Fibroblast of villous mesenchyme (primary cell): Measurements from ENCODE around the gene SMIM5. TPM values are rescaled to one million over a fixed set of nuclear protein-coding genes. Genes with fewer than 3 reads are reported as not detected.
A peak's percentile ranks its signal among the peaks of the same experiment; 100 is the strongest.

Source experiments
- DNase-seq: peaks from one replicate; pipeline ENCODE4 v3.0.0-alpha.2; 2010; ENCODE audit warnings: low read depth
- H3K4me3 ChIP-seq: 2 replicates; pipeline ENCODE4 v1.5.1; 2011; ENCODE audit warnings: low read depth, mild to moderate bottlenecking, low read length
- total RNA-seq: library from RNA; depleted of rRNA; stranded (reverse); fragments of >200 nt; gene quantifications from 2 replicates; pipeline ENCODE4 v1.2.3, GENCODE V29; 2012
- TF ChIP-seq, protein P1 (sequence below): IDR thresholded peaks from 2 replicates; pipeline ENCODE4 v1.5.1; 2012; ENCODE audit warnings: low read depth, mild to moderate bottlenecking, low read length; ENCODE audit not compliant: insufficient read depth

Gene SMIM5
- total RNA-seq, 1 donor: under 0.01 TPM

GRCh38 chr17:75673487-75673886 lies 40.3 kb downstream of the SMIM5 start:
- no peak for DNase-seq
- TF ChIP-seq, protein P1, sequence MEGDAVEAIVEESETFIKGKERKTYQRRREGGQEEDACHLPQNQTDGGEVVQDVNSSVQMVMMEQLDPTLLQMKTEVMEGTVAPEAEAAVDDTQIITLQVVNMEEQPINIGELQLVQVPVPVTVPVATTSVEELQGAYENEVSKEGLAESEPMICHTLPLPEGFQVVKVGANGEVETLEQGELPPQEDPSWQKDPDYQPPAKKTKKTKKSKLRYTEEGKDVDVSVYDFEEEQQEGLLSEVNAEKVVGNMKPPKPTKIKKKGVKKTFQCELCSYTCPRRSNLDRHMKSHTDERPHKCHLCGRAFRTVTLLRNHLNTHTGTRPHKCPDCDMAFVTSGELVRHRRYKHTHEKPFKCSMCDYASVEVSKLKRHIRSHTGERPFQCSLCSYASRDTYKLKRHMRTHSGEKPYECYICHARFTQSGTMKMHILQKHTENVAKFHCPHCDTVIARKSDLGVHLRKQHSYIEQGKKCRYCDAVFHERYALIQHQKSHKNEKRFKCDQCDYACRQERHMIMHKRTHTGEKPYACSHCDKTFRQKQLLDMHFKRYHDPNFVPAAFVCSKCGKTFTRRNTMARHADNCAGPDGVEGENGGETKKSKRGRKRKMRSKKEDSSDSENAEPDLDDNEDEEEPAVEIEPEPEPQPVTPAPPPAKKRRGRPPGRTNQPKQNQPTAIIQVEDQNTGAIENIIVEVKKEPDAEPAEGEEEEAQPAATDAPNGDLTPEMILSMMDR: no peak
- no peak overlapping the region for H3K4me3 ChIP-seq

DNA sequence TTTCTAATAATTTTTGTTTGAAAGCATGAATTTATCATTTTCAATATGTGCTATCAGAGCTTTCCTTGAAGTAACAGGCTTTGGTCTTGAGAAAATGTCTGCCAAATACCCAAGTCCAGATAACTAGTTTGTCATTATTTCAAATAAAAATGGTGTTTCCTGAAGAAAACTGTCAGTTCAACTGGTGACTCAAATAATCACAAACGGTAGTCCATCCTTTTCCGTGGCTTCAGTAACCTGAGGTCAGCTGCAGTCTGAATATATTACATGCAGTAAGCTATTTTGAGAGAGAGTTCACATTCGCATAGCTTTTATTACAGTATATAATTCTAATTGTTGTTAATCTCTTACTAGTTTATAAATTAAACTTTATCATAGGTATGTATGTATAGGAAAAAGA lies 43.2 kb downstream of the SMIM5 start:
- TF ChIP-seq, protein P1: no peak
- no peak for DNase-seq
- H3K4me3 ChIP-seq: no peak overlapping the region

DNA sequence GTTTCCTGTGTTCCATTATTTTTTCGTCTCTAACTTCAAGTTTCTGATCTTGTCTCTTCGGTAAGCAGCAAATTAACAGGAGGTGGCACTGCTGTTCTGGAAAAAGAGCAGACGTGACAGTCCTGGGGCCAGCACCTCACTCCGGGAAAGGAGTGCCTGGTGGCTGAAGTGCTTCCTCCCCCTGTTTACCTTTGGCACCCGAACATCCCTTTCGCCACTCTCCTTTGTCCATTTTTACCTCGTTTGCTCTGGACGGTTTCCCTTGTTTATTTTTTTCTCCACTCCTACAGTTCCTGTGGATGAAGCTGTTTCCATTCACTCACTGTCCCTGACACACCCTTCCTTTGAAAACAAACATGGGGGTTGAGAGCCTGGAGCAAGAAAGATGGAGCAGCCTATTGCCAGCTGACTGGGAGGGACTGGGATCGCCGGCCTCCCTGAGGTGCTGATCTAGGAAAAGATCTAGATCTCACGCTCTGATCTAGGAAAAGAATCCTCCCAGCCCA lies 46.5 kb downstream of the SMIM5 start:
- TF ChIP-seq, protein P1: peak; percentile 11
- DNase-seq: peak; percentile 56
- H3K4me3 ChIP-seq: no peak overlapping the region

- TF ChIP-seq, protein P1: no peak
- DNase-seq: no peak
- H3K4me3 ChIP-seq: no peak overlapping the region
Observed at GRCh38 chr17:75680431-75680830, 47.2 kb downstream of the SMIM5 start.

DNA sequence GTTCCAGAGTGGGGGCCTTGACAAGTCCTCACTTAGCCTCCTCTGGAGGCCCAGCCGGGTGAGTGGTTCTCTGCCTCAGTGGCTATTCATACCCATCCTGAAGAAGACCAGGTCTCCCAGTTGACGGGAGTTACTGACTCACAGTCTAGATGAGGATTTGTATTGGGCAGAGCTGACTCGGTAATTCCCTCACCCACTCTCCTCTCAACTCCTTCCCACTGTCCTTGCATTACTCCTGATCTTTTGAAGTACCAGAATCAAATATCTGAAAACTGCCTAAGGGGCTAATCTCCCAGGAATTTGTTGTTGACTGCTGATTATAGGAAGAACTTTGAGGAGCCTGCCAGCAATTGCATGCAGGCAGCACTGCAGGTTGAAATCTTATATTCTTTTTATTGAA lies 48.1 kb downstream of the SMIM5 start:
- TF ChIP-seq, protein P1: no peak
- H3K4me3 ChIP-seq: no peak overlapping the region
- DNase-seq: peak; percentile 58

DNA sequence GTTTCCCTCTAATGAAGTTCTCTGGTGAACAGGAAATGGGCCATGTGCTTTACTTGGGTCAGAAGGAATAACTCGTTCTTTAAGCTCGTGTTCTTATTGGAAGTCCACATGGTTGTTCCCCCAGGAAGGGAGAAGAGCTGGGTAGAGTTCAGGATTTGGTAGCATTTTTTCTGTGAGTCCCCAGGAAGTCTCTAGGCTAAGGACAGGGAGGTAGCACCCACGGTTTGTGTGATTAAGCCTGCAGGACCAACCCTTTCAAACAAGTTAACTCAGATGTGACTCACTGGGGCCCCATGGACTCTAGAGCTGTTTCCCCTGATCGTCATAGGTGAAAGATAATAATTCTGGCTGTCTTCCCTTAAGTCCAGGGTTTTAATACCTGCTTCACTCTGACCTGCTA lies 50.3 kb downstream of the SMIM5 start:
- DNase-seq: peak; percentile 31
- TF ChIP-seq, protein P1: no peak
- no peak overlapping the region for H3K4me3 ChIP-seq

- DNase-seq: no peak
- no peak overlapping the region for H3K4me3 ChIP-seq
- TF ChIP-seq, protein P1: no peak
Observed at GRCh38 chr17:75684249-75684648, 51.0 kb downstream of the SMIM5 start.
